Putamen (tissue), 1 donor: ENCODE measurements around the gene HJURP.

ENCODE experiments used
- DNase-seq: peaks from one replicate; pipeline ENCODE4 v3.0.0-alpha.2; 2016; ENCODE audit warnings: low spot score

Gene HJURP

GRCh38 chr2:233847248-233847898 is 7.0 kb downstream of the HJURP start:
- no peak for DNase-seq

- no peak for DNase-seq
Measured at GRCh38 chr2:233846387-233847247, 7.7 kb downstream of the HJURP start.

GRCh38 chr2:233845301-233846060 is 8.9 kb downstream of the HJURP start:
- no peak for DNase-seq

- DNase-seq, result no peak
Measured at GRCh38 chr2:233844836-233845235, 9.5 kb downstream of the HJURP start.

GRCh38 chr2:233844064-233844807 is 10.1 kb downstream of the HJURP start:
- no peak for DNase-seq

GRCh38 chr2:233841183-233841582 is 13.2 kb downstream of the HJURP start:
- no peak for DNase-seq

GRCh38 chr2:233840520-233840919 is 13.8 kb downstream of the HJURP start:
- no peak for DNase-seq

GRCh38 chr2:233839447-233839820 is 14.9 kb downstream of the HJURP start:
- DNase-seq, result no peak

- DNase-seq, result no peak
Measured at GRCh38 chr2:233838726-233839446, 15.4 kb downstream of the HJURP start.

GRCh38 chr2:233838251-233838650 is 16.1 kb downstream of the HJURP start:
- no peak for DNase-seq

- no peak for DNase-seq
Measured at GRCh38 chr2:233837694-233838229, 16.6 kb downstream of the HJURP start.

- no peak for DNase-seq
Measured at GRCh38 chr2:233836359-233836758, 18.0 kb downstream of the HJURP start.

- DNase-seq, result no peak
Measured at GRCh38 chr2:233835230-233836186, 18.8 kb downstream of the HJURP start.

GRCh38 chr2:233833345-233833744 is 21.0 kb downstream of the HJURP start:
- DNase-seq, result no peak

GRCh38 chr2:233832869-233833311 is 21.4 kb downstream of the HJURP start:
- no peak for DNase-seq

GRCh38 chr2:233832414-233832813 is 21.9 kb downstream of the HJURP start:
- DNase-seq, result no peak

- DNase-seq, result no peak
Measured at GRCh38 chr2:233831861-233832260, 22.5 kb downstream of the HJURP start.

GRCh38 chr2:233831011-233831721 is 23.2 kb downstream of the HJURP start:
- no peak for DNase-seq
